BLaER1 treated with 17β-estradiol and CSF1 and Interleukin-3, amounts not matched to agents 10 nM and 100 nM (cell line): ENCODE results near the gene PTPRQ.

Source experiments
- H3K27ac ChIP-seq, 11 experiments: shearing (Covaris generic); formaldehyde crosslinking; 2 replicates each; pipeline ENCODE4 v1.8.1; 2022
- H3K27me3 ChIP-seq, 11 experiments: shearing (Covaris generic); formaldehyde crosslinking; 2 replicates each; pipeline ENCODE4 v1.8.1; 2022
- H3K36me3 ChIP-seq, 11 experiments: shearing (Covaris generic); formaldehyde crosslinking; 2 replicates each; pipeline ENCODE4 v1.8.1; 2022
- H3K4me1 ChIP-seq, 10 experiments: shearing (Covaris generic); formaldehyde crosslinking; 2 replicates each; pipeline ENCODE4 v1.8.1; 2022
- H3K4me2 ChIP-seq, 11 experiments: shearing (Covaris generic); formaldehyde crosslinking; 2 replicates each; pipeline ENCODE4 v1.8.1; 2022
- H3K4me3 ChIP-seq, 10 experiments: shearing (Covaris generic); formaldehyde crosslinking; 2 replicates each; pipeline ENCODE4 v1.8.1; 2022
- H3K9ac ChIP-seq, 11 experiments: shearing (Covaris generic); formaldehyde crosslinking; 2 replicates each; pipeline ENCODE4 v1.8.1; 2022
- H3K9me3 ChIP-seq, 11 experiments: shearing (Covaris generic); formaldehyde crosslinking; replicated peaks in 1 of 11; 2 replicates each; pipeline ENCODE4 v1.8.1; 2022
- H4K20me1 ChIP-seq, 11 experiments: shearing (Covaris generic); formaldehyde crosslinking; 2 replicates each; pipeline ENCODE4 v1.8.1; 2022
- Cebpa-rat ChIP-seq, 11 experiments: shearing (Covaris generic); IDR thresholded peaks; 2 replicates each; pipeline ENCODE4 v1.8.1; 2022

PTPRQ gene, protein sequence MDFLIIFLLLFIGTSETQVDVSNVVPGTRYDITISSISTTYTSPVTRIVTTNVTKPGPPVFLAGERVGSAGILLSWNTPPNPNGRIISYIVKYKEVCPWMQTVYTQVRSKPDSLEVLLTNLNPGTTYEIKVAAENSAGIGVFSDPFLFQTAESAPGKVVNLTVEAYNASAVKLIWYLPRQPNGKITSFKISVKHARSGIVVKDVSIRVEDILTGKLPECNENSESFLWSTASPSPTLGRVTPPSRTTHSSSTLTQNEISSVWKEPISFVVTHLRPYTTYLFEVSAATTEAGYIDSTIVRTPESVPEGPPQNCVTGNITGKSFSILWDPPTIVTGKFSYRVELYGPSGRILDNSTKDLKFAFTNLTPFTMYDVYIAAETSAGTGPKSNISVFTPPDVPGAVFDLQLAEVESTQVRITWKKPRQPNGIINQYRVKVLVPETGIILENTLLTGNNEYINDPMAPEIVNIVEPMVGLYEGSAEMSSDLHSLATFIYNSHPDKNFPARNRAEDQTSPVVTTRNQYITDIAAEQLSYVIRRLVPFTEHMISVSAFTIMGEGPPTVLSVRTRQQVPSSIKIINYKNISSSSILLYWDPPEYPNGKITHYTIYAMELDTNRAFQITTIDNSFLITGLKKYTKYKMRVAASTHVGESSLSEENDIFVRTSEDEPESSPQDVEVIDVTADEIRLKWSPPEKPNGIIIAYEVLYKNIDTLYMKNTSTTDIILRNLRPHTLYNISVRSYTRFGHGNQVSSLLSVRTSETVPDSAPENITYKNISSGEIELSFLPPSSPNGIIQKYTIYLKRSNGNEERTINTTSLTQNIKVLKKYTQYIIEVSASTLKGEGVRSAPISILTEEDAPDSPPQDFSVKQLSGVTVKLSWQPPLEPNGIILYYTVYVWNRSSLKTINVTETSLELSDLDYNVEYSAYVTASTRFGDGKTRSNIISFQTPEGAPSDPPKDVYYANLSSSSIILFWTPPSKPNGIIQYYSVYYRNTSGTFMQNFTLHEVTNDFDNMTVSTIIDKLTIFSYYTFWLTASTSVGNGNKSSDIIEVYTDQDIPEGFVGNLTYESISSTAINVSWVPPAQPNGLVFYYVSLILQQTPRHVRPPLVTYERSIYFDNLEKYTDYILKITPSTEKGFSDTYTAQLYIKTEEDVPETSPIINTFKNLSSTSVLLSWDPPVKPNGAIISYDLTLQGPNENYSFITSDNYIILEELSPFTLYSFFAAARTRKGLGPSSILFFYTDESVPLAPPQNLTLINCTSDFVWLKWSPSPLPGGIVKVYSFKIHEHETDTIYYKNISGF (N-terminal part only)

DNA sequence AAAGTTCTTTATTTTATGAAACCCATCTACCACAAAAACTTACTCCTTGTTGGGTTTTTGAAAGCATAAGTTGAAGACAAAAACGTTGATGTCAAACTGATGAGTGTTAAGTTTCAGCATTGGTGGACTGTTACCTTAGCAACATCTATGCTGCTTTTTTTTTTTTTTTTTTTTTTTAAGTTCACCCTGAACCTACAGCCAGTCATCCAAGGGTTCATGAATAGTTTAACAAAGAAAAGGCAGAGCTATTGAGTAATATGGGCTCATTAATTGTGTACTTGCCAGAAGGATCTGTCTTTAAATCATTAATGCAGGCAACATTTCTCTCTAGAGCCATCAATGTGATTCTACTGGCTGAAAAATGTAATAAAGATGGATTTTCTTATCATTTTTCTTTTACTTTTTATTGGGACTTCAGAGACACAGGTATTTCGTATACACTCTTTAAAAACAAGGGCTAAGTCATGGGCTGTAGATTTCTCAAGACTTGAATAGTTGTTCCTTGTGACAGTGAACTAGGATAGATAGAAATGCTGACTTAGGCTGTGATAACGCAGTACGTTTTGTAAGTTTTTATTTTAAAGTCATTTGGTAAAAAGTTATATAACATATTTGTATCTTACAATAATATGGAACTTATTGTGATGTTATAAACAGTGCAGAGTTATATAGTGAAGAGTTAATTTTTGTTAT, at the start of gene PTPRQ:
Gene PTPRQ, plus strand, starts transcription at position 262 of the 693 bp plus-strand sequence. Its CDS starts 111 bp downstream, at position 373.
- no peak for TF ChIP-seq Cebpa-rat (IDR thresholded peaks at IDR 0.05)
- Histone ChIP-seq H3K36me3 (no peaks in the 10 kb centered on the region), H3K4me3 (no peak within 1 kb of the TSS), H3K9me3 (no peaks in the 10 kb centered on the region), H3K27ac (no peak within 1 kb of the TSS), H3K27me3 (no peaks in the 10 kb centered on the region), H4K20me1 (no peaks in the 10 kb centered on the region), H3K9ac (no peak within 1 kb of the TSS), H3K4me1 (no peaks in the 10 kb centered on the region), H3K4me2 (no peak within 1 kb of the TSS)

DNA sequence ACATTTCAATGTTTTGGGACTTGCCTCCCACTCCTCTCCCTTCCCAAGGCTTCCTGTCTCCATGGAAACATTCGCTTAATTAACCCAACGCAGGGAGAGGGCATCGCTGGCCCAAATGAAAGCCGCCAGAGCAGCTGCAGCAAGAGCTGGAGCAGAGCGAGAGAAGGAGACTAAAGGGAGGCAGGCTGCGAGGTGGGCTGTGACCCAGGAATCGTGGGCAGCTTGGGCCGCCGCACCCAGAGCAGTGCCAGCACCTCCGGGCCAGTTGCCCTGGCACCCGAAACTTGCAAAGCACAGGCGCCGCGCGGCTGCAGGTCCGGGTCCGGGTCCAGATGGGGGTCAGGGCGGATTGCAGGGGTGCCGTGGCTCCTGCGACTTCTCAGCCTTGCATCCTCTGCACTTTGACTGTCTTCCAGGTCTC, 43.5 kb upstream of the PTPRQ start:
- Histone ChIP-seq H3K27ac (no peak overlapping the region), H4K20me1 (no peaks in the 10 kb centered on the region), H3K4me3 (no peak overlapping the region), H3K9ac (no peak overlapping the region), H3K27me3 (no peaks in the 10 kb centered on the region), H3K4me1 (no peaks in the 10 kb centered on the region), H3K9me3 (peaks cover 0 to 5% (median 0%) of the 10 kb centered on the region in 11 experiments; a peak in 2 of 22 replicates), H3K4me2 (no peak overlapping the region), H3K36me3 (no peaks in the 10 kb centered on the region)
- TF ChIP-seq Cebpa-rat (IDR thresholded peaks at IDR 0.05), result no peak

DNA sequence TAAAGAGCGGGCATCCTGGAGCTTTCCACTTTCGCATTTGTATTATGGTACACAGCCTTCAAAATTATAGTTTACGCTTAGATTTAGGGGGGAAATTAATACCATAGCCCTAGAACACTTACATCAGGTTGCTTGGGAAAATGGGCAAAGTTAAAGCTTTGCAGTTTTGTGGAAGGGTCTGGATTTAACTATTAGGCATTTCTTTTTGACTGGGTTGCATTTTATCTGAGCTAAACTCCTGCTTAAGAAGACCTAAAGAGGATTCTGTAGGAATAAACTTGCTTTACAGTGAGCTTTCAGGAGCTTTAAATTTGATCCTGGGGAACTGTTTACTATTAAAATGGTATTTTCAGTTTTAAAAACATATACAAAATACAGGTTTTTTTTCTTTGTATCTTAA, 42.8 kb upstream of the PTPRQ start:
- Histone ChIP-seq H3K4me2 (no peak overlapping the region), H3K9me3 (peaks cover 0 to 5% (median 0%) of the 10 kb centered on the region in 11 experiments; a peak in 2 of 22 replicates), H3K27me3 (no peaks in the 10 kb centered on the region), H4K20me1 (no peaks in the 10 kb centered on the region), H3K4me3 (no peak overlapping the region), H3K36me3 (no peaks in the 10 kb centered on the region), H3K27ac (no peak overlapping the region), H3K9ac (no peak overlapping the region), H3K4me1 (peaks cover 0 to 1% (median 0%) of the 10 kb centered on the region in 10 experiments; a peak in 1 of 20 replicates)
- TF ChIP-seq Cebpa-rat (IDR thresholded peaks at IDR 0.05), result no peak

DNA sequence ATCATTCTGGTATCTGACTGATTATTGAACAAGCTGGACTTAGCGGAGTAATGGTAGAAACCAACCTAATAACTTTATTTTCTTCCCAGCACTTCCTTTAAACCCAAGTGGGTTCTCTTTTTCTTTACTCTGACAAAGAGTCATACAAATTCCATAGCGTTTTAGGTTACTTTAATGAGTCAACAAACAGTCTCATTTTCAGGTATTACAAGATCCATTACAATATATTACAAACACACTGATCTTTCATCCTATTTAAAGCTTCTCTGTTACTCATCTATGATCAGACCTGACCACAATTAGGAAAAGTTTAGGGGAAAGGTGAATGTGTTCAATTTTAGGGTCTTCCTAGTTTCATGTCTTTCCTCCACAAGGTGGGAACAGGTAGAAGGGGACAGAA, 39.4 kb upstream of the PTPRQ start:
- no peak overlapping the region for H3K27ac ChIP-seq
- no peaks in the 10 kb centered on the region for H3K27me3 ChIP-seq
- no peak overlapping the region for H3K4me2 ChIP-seq
- H4K20me1 ChIP-seq, result no peaks in the 10 kb centered on the region
- H3K4me1 ChIP-seq, result peaks cover 0 to 7% (median 0%) of the 10 kb centered on the region in 10 experiments; a peak in 1 of 20 replicates
- H3K36me3 ChIP-seq, result no peaks in the 10 kb centered on the region
- peaks cover 0 to 5% (median 0%) of the 10 kb centered on the region in 11 experiments; a peak in 2 of 22 replicates for H3K9me3 ChIP-seq
- no peak for TF ChIP-seq Cebpa-rat (IDR thresholded peaks at IDR 0.05)
- H3K4me3 ChIP-seq, result no peak overlapping the region
- no peak overlapping the region for H3K9ac ChIP-seq

DNA sequence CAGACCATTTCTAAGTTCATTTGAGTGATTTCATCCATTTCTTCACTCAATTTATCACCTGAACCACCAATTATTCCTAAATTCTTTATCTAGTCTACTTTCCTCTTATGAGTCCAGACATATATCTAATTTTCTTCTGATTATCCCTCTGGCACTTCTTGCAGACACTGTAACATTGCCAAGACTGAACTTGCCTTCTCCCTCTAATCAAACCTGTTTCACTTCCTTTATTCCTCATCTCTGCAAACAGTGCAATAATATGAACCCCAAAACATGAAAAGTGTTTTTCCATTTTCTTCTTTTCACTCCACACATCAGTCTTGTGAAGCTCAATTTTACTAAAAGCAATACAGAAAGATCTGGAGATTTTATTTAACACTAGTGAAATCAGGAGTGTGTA, 37.8 kb upstream of the PTPRQ start:
- no peak for TF ChIP-seq Cebpa-rat (IDR thresholded peaks at IDR 0.05)
- no peak overlapping the region for H3K9ac ChIP-seq
- no peak overlapping the region for H3K4me3 ChIP-seq
- H4K20me1 ChIP-seq, result no peaks in the 10 kb centered on the region
- no peaks in the 10 kb centered on the region for H3K9me3 ChIP-seq
- no peaks in the 10 kb centered on the region for H3K27me3 ChIP-seq
- no peak overlapping the region for H3K4me2 ChIP-seq
- H3K36me3 ChIP-seq, result no peaks in the 10 kb centered on the region
- H3K27ac ChIP-seq, result no peak overlapping the region; a peak in 1 of 22 replicates
- H3K4me1 ChIP-seq, result peaks cover 0 to 7% (median 0%) of the 10 kb centered on the region in 10 experiments; a peak in 1 of 20 replicates

DNA sequence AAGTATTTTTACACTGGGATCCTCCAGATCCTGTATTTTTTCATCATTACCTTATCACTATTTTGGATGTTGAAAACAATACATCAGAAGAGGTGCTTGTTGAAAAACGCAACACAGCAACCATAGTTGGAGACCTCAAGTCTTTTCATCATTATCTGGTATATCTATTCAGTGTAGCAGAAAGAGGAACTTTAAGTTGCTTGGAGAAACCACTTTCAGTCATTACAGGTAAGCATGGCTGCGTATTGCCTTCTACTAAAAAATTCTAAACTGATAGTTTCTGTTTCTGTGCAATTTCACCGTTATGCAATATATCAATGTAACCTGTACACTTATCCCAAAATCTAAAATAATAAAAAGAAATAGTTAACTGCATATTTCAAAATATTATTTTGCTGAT, 32.2 kb upstream of the PTPRQ start:
- H3K4me1 ChIP-seq, result no peaks in the 10 kb centered on the region; a peak in 1 of 20 replicates
- no peaks in the 10 kb centered on the region for H4K20me1 ChIP-seq
- H3K9ac ChIP-seq, result no peak overlapping the region
- H3K4me3 ChIP-seq, result no peak overlapping the region
- H3K27ac ChIP-seq, result no peak overlapping the region
- H3K36me3 ChIP-seq, result no peaks in the 10 kb centered on the region
- TF ChIP-seq Cebpa-rat (IDR thresholded peaks at IDR 0.05), result no peak
- H3K9me3 ChIP-seq, result no peaks in the 10 kb centered on the region
- no peak overlapping the region for H3K4me2 ChIP-seq
- no peaks in the 10 kb centered on the region for H3K27me3 ChIP-seq

DNA sequence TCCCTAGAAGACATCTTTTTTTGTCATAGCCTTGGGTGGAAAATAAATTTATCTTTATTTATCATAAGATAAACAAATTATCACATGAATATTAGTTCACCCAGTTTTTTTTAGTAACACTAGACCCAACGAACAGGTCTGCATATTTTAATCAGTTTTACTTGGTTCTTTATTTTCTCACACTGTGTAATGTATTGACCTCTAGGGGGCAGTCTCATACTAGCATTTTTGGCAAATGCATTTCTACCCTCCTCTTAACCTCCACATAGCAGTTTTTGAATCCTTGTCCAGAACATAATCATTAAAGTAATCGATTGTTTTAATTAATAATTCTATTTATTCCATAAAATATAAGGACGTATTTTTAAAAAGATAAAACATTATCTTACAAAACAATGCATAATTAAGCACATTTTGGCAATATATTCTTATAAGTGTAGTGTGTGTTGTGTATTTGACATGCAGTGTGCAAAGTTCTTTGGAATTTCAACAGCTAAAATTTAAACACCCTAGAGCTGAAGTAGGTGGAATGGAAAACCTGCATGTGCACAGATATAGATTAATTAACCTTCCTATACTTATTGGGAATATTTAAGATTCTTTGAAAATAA, 31.6 kb upstream of the PTPRQ start:
- no peak overlapping the region for H3K4me3 ChIP-seq
- no peak overlapping the region for H3K9ac ChIP-seq
- no peaks in the 10 kb centered on the region for H3K27me3 ChIP-seq
- no peaks in the 10 kb centered on the region for H3K36me3 ChIP-seq
- no peak for TF ChIP-seq Cebpa-rat (IDR thresholded peaks at IDR 0.05)
- no peaks in the 10 kb centered on the region for H4K20me1 ChIP-seq
- H3K4me2 ChIP-seq, result no peak overlapping the region
- no peaks in the 10 kb centered on the region for H3K9me3 ChIP-seq
- no peaks in the 10 kb centered on the region for H3K4me1 ChIP-seq
- no peak overlapping the region for H3K27ac ChIP-seq

DNA sequence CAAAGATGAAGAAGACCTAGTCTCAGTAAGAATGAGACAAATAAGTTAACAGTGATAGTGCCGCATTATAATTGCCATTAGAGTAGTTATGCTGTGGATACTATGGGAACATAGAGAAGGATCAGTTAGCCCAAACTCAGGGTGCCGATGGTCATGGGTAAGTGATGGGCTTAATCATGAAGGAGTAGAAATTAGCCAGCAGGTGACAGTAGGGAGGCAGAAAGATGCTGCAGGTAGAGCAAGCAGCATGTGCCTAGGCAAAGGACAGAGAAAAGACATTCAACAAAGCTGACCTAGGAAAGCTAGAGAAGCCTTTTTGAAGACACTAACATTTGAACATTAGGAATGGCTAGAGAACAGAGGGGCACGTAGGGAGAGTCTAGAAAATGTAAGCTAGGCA, 30.6 kb upstream of the PTPRQ start:
- Histone ChIP-seq H3K27me3 (no peaks in the 10 kb centered on the region), H3K4me2 (no peak overlapping the region), H3K4me1 (no peaks in the 10 kb centered on the region), H4K20me1 (no peaks in the 10 kb centered on the region), H3K9ac (no peak overlapping the region), H3K4me3 (no peak overlapping the region), H3K36me3 (no peaks in the 10 kb centered on the region), H3K27ac (no peak overlapping the region), H3K9me3 (no peaks in the 10 kb centered on the region)
- TF ChIP-seq Cebpa-rat (IDR thresholded peaks at IDR 0.05), result no peak
